Right lobe of liver (tissue), 4 donors: ENCODE results near the gene NOS1AP.

ENCODE experiments used
- CTCF ChIP-seq, 4 donors: fragments of 200-600 bp in 3 of 4; fragments of 450-650 bp in 1 of 4; IDR thresholded peaks; one replicate each; pipeline versions ENCODE4 v1.5.1 to v1.8.0; 2016 to 2022; ENCODE audit warnings: antibody characterized with exemption in 4 of 4, mild to moderate bottlenecking in 2 of 4
- POLR2A ChIP-seq: fragments of 450-650 bp; IDR thresholded peaks from one replicate; pipeline ENCODE4 v1.6.1; 2017; ENCODE audit warnings: antibody characterized with exemption, mild to moderate bottlenecking
- donor health status: DM: no; HTN: no; CAD: no.
- donor health status: DM: no; HTN: no; CAD: no.
- donor health status: DM: no; HTN: yes; CAD: no.

DNA sequence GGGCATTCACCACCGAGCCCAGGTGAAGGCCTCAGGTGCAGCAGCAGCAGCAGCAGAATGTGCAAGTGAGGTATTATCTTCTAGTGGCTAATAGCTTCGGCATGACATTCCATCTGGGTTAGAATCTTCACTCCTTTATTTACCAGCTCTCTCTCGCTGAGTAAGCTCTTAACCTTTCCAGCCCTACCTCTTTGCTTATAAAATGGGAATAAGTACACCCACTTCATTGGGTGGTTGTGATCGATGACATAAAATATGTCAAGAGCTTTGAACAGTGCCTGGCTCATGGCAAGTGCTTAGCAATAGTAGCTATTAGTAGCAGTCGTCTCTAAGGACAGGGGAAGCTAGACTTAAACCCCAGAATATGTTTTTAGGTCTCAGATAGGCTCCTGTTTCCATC, 149.5 kb downstream of the NOS1AP start:
- TF ChIP-seq CTCF (IDR thresholded peaks at IDR 0.05) = no peak
- no peak for TF ChIP-seq POLR2A
